ENCODE measurements around the gene PIBF1. TPM values are rescaled to one million over a fixed set of nuclear protein-coding genes. Genes with fewer than 3 reads are reported as not detected.
A peak's percentile ranks its signal among the peaks of the same experiment; 100 is the strongest.
"Not testable (repeated sequence)": the region's sequence is repeated elsewhere in the genome, so short reads cannot be mapped to it uniquely, and the experiment has no call there.

Gene PIBF1
- total RNA-seq, 1 donor = 5.1 TPM

DNA sequence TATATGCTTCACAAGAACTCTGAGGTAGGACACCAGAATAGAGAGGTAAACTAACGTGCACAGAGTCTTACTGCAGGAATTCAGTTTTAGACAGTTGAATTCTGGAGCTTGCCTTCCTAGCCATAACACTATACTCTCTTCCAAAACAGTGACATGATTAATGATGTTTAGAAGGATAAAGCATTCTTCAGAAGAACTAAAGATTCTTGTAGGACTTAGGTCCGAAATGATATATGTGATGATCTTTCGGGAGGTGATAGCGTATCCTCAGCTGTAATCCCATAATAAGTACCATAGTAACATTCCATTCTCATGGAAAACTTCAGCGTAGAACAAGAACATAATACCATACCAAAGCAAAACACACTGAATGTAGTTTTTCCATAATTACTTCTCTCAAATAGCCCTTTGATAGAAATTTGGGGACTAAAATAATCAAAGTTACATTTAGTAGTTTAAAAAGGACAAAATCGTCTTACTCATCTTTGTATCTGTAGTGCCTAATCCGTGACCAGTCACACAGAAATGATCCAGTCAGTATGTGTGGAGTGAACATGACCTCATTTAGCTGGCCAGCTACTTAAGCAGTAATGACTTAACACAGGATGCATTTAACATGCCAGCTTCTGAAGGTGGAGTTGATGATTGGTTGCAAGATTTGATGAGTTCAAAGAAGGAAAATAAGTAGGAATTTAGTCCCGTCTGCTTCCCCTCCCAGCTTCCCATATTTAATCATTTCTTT is 38.4 kb downstream of the PIBF1 start:
- DNase-seq (ENCODE audit: low read depth in 2 of 3, low spot score in 2 of 3) = no peak

DNA sequence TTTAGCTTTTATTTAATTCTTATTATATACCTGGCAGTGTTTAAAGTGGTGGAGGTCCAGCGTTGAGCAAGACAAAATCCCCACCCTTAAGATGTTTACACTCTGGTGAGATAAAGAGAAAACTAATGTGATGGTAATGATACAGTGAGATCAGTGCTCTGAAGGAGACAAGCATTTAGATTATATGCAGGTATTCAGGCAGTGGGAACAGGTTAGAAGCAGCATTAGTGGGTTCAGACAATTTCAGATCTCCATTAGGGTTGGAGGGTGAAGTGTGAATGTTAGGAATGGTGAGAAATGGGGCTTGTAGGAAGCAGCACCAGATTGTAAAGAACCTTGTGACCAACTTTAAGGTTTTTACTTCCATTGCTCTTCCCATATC is 39.0 kb downstream of the PIBF1 start:
- no peak for DNase-seq (ENCODE audit: low read depth in 2 of 3, low spot score in 2 of 3)

DNA sequence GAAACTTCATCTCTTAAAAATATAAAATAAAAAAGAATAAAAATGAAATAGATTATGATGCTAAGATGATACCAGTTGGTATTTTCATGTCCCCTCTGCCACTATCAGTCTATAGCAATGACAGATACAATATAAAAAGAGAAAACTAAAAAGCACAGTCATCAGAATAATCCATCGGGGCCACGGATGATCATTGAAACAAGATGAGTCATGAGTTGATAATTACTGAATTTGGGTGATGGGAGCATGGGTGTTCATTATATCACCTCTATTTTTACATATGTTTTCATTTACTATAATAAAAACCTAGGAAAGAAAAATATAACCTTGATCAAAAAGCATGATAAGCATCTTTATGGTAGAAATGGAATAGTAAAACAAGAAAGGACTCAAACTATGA is 41.1 kb downstream of the PIBF1 start:
- DNase-seq (ENCODE audit: low read depth in 2 of 3, low spot score in 2 of 3) = no peak

DNA sequence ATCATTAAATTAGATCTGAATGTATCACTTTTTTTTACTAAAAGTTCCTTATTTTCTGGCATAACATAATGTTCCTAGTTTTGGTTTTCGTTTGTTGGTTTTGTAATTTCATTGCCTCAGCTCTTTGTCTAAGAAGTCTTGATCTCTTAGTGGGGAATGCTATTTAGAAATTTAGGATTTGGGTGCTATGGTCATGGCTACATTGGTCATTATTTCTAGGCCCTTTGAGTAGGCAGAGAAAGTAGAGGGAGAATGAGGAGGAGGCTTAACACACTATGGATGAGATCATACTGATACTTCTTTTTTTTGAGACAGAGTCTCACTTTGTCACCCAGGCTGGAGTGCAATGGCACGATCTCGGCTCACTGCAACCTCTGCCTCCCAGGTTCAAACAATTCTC is 41.8 kb downstream of the PIBF1 start:
- DNase-seq (ENCODE audit: low read depth in 2 of 3, low spot score in 2 of 3) = no peak

DNA sequence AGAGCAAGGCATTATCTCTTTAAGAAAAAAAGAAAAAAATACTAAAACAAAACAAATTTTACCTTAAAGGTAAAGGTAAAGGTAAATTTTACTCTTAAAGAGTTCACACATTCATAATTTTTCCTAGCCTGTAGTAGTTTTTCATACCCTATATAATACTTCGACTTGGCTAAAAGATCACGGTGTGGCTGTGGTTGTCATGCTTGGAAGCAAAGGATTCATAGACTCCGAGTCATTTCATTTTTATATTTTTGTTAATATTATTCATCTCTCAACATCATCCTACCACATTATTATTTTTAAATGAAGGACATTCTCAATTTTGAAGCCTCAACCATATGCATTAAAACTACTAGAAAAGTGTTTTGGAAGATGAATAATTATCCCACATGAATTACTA is 52.7 kb downstream of the PIBF1 start:
- DNase-seq (ENCODE audit: low read depth in 2 of 3, low spot score in 2 of 3) = no peak

DNA sequence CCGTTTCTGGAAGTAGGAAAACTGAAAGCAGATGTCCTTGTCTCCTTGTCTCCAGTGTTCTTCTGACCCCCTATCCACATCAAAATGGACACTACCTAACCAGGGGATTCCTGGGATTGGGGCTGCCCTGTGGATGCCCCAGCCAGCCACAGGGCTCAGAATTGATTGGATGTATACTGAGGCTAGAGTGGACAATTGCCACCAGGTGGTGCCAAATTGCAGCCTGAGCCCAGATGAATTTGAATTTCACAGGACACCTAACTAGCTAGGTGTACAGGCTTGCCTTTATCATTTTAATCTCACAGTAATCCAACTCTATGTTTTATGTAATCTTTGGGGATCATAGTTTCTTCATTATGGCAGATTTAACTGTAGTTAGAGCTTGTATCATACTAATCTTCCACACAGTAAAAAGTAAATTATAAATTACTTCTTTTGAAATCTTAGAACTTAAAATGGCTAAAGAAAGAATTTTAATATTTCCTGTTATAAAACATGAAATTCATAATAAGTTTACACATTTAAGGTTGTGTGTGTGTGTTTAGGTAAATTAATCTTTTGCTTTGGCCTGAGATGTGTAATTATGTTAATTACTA is 58.0 kb downstream of the PIBF1 start:
- peak in 2 of 3 donors; percentile 35 to 62 for DNase-seq (ENCODE audit: low read depth in 2 of 3, low spot score in 2 of 3)

DNA sequence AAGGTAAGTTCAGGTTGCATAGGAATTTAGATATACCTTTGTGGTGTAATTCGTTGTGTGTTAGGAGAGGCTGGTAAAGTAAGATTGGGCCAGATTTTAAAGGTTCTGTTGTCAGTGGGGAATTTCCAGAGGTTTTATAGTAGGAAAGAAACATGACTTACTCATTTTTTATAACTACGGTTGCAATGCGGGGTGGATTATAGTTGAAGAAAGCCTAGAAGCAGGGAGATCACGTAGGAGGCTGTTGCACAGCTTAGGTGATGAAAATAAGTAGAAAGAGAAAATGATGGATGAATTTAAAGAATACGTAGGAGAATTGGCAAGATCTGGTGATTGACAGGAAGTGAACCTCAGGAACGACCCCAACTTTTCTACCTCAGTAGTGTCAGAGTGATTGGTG is 61.1 kb downstream of the PIBF1 start:
- no peak for DNase-seq (ENCODE audit: low read depth in 2 of 3, low spot score in 2 of 3)

DNA sequence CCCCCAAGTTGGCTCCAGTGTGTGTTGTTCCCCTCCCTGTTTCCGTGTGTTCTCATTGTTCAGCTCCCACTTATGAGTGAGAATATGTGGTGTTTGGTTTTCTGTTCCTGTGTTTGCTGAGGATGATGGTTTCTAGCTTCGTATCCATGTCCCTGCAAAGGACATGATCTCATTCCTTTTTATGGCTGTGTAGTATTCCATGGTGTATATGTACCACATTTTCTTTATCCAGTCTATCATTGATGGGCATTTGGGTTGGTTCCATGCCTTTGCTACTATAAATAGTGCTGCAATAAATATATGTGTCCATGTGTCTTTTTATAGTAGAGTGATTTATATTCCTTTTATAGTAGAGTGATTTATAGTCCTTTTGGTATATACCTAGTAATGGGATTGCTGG is 63.2 kb downstream of the PIBF1 start:
- not testable (repeated sequence) for DNase-seq (ENCODE audit: low read depth in 2 of 3, low spot score in 2 of 3)

DNA sequence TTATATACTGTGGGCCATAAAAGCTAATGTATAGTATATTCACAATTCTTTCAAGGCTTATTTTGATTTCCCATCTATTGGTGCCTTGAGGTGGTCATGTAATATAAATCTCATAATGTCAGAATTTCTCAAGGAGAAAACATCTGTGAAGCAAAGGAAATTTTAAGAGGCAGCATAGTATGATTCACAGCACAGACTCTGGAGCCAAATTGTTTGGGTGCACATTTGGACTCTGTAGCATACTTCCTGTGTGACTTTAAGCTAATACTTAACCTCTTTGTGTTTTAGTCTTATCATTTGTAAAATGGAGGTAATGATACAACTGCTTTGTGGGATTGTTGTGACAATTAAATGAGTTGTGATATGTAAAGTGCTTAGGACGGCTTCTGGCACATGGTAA is 67.6 kb downstream of the PIBF1 start:
- DNase-seq (ENCODE audit: low read depth in 2 of 3, low spot score in 2 of 3) = no peak

DNA sequence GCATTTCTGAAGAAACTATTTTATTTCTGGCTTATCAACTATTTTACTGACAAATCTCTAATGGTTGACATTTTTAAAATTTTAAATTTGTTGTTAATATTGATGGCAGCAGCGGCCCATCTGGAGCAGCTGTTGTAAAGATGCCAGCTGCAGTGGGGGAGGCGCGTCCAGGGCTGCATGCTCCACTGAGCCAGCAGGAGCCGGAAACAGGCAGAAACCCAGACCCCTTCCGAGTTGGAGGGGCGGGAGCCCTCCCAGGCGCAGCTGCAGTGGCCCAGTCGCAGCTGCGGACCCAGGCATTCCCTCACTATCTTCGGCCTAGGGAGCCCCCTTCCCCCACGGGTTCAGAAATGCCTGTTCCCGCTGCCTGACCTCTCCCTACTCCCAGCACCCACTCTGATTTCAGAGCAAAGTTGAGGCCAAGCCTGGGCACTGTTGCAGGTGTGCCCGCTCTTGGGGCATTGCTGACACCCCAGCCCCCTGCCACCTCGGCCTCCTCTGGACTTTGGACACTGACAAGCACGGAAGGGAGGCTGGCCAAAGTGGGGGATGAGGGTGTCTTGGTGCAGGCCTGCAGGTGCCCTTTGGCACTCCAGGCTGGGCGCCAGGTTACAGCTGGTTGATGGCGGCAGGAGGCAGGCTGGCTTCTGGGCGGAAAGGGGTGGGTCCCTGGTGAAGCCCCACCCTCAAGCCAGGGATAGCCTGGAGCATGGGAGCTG is 69.2 kb downstream of the PIBF1 start:
- no peak for DNase-seq (ENCODE audit: low read depth in 2 of 3, low spot score in 2 of 3)

DNA sequence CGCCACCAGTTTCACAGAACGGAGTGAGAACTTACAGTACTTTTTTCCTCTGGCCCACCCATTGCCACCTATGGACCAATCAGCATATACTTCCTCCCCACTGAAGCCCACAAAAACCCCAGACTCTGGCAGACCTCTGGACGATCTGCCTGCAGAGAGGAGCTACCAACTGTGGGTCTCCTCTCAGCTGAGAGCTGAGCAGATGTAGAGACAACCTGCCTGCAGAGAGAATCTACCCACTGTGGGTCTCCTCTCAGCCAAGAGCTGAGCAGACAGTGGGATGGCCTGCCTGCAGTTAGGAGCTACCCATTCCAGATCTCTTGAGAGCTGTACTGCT is 69.7 kb downstream of the PIBF1 start:
- no peak for DNase-seq (ENCODE audit: low read depth in 2 of 3, low spot score in 2 of 3)

DNA sequence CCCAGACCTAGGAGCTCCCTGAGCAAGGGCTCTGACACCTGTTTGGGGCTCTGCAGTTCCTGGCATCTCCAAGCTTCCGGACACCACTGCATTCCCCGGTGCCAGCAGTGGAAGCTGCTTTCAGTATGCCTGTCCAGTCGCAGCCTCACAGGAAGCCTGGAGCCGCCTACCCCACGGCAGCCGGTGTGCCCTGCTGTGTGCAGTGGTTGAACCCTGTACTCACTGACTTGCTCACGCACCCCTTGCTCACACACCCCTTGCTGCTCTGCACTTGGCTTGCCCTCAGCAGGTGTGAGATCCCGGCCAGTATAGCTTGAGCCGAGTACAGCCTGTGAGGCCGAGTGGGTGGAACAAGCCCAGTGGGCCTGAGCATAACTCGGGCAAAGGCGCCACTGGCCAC is 70.3 kb downstream of the PIBF1 start:
- no peak for DNase-seq (ENCODE audit: low read depth in 2 of 3, low spot score in 2 of 3)

DNA sequence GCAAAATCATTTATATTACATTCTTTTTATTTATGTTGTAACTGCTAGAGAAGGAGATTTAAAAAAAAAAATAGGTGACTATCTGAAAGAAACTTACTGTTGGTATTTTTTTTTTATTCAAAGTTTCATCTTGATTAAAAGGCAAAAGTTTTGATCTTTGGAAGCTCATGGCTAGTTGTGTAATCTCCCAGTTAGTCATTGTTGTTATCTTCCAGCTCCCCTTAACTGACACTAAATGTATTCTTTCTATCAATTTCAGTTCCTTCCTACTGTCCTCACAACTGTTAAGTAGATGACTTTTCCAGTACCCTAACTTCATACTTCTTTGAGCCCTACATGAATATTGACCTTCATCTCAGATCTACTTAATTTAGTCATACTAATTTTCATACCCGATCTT is 71.1 kb downstream of the PIBF1 start:
- no peak for DNase-seq (ENCODE audit: low read depth in 2 of 3, low spot score in 2 of 3)

DNA sequence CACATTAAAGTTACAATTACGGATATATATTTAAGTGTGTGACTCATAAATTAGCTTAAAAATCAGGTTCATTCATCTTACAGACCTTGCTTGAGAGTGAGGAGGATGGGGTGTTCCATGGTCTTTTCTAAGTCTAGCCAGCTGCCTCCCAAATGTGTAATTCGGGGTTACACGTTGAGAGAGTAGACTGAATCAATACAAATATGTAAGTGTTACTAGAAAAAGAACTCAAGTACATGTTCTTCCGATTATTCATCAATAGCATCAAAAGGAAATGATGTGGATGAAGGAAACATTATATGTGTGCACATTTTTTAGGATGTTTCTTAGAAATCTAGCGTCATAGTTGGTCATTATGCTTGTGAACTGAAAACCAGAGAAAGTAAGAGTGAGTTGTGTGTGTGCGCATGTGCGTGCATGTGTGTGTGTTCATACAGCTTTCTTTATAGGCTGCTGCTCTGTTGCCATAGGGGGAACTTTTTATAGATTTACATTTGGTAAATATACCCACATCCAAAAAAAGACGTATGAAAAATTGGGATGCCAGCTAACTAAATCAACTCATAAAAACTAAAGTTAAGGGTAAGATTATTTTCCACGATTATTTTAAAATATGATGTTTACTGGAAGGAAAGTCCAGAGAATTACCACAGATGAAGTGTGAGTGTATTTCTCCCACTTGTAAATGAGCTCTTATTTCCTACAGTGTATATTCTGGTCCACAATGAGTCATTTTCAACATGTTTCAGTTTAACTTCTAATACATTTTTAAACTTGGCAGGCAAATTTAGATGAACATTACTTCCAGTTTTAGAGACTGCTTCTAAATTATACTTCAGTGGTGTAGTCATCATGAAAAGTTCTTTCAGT is 82.4 kb downstream of the PIBF1 start:
- no peak for DNase-seq (ENCODE audit: low read depth in 2 of 3, low spot score in 2 of 3)

DNA sequence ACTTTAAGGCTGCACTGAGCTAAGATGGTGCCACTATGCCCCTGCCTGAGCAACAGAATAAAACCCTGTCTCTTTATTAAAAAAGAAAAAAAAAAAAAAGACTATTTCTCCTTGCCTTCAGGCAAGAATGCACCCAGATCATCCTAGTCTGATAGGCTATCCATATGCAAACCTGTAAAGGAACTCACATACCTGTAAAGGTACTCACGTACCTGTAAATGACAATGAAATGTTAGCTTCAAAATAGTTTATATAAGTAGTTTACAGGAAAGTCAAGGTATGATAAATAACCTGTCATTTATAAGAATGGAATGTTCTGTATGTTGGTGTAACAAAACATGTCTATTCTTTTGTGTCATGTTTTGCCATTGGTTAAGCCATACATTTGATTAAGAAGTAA is 86.3 kb downstream of the PIBF1 start:
- DNase-seq (ENCODE audit: low read depth in 2 of 3, low spot score in 2 of 3) = no peak

DNA sequence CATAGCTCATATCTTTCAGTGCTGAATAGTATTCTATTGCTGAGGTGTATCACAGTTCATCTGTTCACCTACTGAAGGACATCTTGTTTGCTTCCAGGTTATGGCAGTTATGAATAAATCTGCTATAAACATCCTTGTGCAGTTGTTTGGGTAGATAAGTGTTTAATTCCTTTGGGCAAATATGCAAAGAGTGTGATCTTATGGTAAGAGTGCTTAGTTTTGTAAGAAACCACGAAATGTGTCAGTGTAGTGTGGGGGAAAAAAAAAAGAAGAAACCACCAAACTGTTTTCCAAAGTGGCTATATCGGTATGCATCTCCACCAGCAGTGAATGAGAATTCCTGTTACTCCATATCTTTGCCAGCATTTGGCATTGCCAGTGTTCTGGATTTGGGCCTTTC is 93.3 kb downstream of the PIBF1 start:
- no peak for DNase-seq (ENCODE audit: low read depth in 2 of 3, low spot score in 2 of 3)

DNA sequence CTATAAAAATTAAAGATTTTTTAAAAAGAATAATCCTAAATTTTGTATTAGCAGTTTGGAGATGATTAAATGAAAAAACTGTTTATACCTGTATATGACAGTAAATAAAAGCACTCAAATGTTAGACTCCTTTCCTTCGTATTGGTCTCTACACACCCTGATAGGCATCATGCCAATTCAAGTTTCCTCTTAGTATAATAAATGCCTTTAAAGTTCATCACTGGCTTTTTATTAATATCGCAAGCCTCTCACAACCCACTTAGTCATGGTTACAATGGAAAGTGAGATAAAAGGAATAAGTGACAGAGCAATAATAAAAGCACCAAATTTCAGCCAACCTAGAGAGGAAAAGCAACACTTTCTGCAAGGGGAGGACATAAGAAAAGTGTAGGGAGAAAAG is 102.2 kb downstream of the PIBF1 start:
- no peak for DNase-seq (ENCODE audit: low read depth in 2 of 3, low spot score in 2 of 3)

DNA sequence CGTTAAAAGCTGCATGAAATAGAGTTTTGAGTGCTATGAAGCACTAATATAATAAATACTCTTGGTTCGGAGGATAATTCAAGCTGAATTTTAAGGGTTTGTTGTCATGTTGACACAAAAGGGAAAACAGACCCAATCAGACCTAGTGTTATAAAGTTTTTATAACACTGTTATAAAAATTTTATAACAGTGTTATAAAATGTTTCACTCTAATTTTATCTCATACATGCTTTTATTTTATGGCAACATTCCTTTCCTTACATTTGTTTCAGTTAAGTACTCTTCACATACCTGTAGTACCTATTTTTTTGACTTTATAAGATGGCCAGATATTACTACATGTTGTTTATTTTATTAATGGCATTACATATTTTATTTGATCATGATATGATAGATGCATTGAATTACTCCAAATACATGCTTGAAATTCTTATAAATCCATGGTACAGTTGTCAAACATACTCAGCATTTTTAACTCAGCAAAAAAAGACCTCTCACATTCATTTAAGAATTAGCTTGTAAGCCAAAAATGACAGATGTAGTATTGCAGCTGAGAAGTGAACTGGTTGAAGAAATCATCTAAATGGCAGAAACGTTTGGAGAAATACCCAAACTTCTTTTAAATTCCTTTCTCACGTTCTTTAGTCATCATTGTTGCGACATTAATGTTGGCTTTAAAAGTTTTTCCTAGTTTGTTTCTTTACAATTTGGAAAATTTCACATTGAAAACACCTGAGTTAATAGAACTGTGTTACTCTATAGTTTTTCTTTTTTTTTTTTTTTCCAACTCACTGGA is 104.5 kb downstream of the PIBF1 start:
- DNase-seq (ENCODE audit: low read depth in 2 of 3, low spot score in 2 of 3) = no peak

DNA sequence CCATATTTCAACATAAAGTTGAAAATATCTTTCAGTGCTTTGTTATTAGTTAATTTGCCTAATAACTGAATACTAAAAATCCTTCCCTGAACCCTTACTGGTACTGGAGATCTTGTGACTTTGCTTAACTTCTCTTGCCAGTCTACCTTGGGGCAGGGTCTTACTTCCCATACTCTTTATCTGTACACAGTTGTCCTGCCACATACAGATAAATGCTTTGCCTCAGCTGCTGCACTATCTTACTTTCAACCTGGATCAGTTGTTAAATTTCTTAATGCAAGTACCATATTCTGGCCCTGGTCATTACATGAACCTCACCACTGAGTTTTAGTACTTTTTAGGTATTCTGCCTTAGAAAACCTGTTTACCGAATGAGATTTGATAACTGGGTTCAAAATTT is 107.6 kb downstream of the PIBF1 start:
- no peak for DNase-seq (ENCODE audit: low read depth in 2 of 3, low spot score in 2 of 3)

DNA sequence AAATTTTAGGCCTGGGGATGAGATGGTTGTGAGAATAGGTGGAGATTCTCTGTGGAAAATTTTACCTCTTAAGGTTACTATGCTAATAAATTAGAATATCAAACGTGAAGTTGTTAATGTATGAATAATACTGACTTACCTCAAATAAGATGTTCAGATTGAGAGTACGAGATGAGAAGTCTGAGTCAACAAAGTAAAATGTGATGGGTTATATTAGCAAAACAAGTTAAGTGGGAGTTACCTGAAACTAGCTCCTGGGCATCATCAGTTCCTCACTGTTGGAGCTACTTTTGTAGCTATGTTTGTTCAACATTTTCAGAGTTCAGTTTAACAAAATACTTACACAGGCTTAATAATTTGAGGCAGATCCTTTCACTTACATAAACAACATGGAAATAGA is 108.6 kb downstream of the PIBF1 start:
- no peak for DNase-seq (ENCODE audit: low read depth in 2 of 3, low spot score in 2 of 3)

DNA sequence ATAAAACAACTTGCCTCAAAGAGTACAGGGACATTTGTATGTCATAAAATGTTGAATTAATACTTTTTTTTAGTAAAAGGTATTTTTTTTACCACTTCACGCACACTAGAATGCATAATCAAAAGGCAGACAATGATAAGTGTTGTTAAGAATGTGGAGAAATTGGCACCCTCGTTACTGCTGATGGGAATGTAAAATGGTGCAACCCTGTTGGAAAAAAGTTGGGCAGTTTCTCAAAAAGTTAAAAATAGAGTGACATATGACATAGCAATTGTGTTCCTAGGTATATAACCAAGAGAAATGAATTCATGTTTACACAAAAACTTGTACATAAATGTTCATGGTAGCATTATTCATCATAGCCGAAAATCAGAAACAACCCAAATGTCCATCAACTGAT is 109.5 kb downstream of the PIBF1 start:
- DNase-seq (ENCODE audit: low read depth in 2 of 3, low spot score in 2 of 3) = no peak
